GM12864 (cell line): Measurements from ENCODE around the gene ASPRV1.

Source experiments
- DNase-seq: peaks from one replicate; pipeline ENCODE4 v3.0.0-alpha.2; 2011; ENCODE audit warnings: low read depth
- H3K4me3 ChIP-seq: 2 replicates; pipeline ENCODE4 v1.5.1; 2011; ENCODE audit warnings: mild to moderate bottlenecking, low read depth, low read length, control low read depth
- CTCF ChIP-seq: IDR thresholded peaks from 2 replicates; pipeline ENCODE4 v1.5.1; 2011; ENCODE audit warnings: low read depth, mild to moderate bottlenecking, moderate library complexity, low read length, control low read depth, inconsistent platforms; ENCODE audit errors: missing control alignments

ASPRV1 gene

GRCh38 chr2:69960821-69961220, 610 bp downstream of the ASPRV1 start:
- H3K4me3 ChIP-seq, result no peak overlapping the region
- DNase-seq, result no peak
- TF ChIP-seq CTCF, result no peak

- no peak for DNase-seq
- TF ChIP-seq CTCF, result no peak
- H3K4me3 ChIP-seq, result no peak overlapping the region
These were observed 2.0 kb downstream of the ASPRV1 start for GRCh38 chr2:69959425-69959824.

GRCh38 chr2:69958480-69958879, 3.0 kb downstream of the ASPRV1 start:
- no peak overlapping the region for H3K4me3 ChIP-seq
- no peak for TF ChIP-seq CTCF
- no peak for DNase-seq

GRCh38 chr2:69957965-69958364, 3.5 kb downstream of the ASPRV1 start:
- no peak for DNase-seq
- TF ChIP-seq CTCF, result no peak
- no peak overlapping the region for H3K4me3 ChIP-seq

GRCh38 chr2:69956475-69956979, 4.9 kb downstream of the ASPRV1 start:
- no peak overlapping the region for H3K4me3 ChIP-seq
- DNase-seq, result no peak
- TF ChIP-seq CTCF, result no peak

GRCh38 chr2:69955029-69955428, 6.4 kb downstream of the ASPRV1 start:
- TF ChIP-seq CTCF, result no peak
- DNase-seq, result no peak
- no peak overlapping the region for H3K4me3 ChIP-seq

- DNase-seq, result no peak
- no peak for TF ChIP-seq CTCF
These were observed 7.3 kb downstream of the ASPRV1 start for GRCh38 chr2:69954084-69954483.

More at GRCh38 chr2:69954084-69954483, 7.3 kb downstream of the ASPRV1 start:
- no peak overlapping the region for H3K4me3 ChIP-seq
